Germinal center (tissue), 1 donor: Measurements from ENCODE around the gene CNST.
"Not testable (repeated sequence)": the region's sequence is repeated elsewhere in the genome, so short reads cannot be mapped to it uniquely, and the experiment has no call there.

Experiments
- DNase-seq: peaks from one replicate; pipeline ENCODE4 v3.0.0; 2012; ENCODE audit warnings: mixed read lengths, low spot score

CNST gene

GRCh38 chr1:246618240-246618808 lies 52.1 kb downstream of the CNST start:
- DNase-seq: no peak

DNA sequence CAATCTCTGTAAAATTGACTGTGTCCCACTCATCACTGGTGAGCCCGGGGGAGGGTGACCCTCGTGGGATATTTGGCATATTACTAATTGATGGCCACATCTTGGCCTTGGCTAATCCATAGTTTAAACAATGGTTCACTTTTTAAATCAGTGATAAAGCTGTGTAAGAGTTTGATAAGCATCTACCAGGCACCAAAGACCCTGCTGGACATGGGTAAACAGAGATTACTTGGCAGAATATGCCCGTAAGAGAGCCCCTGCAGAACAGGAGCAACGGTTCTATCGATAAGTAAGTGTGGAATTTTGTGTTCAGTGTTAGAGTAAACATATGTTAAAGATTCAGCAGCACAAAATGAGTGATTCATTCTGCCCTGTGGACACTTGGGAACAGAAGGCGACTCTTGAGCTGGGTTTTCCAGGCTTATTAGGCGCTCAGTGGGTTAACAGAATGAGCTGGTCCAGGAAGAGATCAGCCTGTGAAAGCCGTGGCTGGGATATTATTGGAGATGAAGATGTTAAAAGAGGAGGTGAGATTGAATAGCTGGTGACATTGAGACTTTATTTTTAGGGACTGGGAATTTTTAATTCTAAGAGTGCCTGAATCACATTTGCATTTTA lies 55.9 kb downstream of the CNST start:
- DNase-seq: no peak

DNA sequence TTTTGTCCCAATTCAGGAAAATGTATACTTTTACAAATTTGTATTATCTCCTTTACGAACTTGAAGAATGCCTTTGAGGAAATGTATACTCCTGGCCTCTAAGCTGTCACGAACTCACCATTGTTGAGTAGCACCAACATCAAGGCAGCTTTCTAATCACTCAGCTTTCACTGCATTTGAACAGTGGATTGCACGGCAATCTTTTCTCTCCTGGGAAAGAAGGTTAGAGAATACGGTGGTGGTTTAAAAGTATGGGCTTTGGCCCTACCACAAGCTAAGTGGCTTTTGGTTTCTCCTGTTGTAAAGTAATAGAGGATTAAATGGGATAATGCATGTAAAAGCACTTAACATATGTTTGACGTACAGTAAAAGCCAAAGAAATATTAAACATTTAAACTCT lies 57.8 kb downstream of the CNST start:
- DNase-seq: no peak

GRCh38 chr1:246629030-246629429 lies 62.8 kb downstream of the CNST start:
- no peak for DNase-seq

DNA sequence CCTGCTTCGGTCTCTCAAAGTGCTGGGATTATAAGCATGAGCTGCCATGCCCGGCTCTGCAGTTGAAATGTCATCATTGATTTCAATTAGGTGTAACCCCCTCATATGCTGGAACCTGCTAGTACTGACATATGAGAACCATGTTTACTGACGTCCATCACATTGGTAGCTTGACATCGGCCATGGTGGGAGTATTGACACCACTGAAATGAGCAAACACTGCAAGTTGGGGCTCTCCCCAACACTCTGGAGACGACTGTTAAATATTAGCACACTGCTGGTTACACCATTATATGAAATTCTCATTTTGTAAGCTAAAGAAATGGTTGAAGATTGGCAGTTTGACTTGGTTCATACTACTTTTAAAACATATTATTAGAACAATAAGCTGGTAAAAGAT lies 63.7 kb downstream of the CNST start:
- no peak for DNase-seq

- DNase-seq: no peak
These were observed 65.2 kb downstream of the CNST start for GRCh38 chr1:246631426-246631825.

DNA sequence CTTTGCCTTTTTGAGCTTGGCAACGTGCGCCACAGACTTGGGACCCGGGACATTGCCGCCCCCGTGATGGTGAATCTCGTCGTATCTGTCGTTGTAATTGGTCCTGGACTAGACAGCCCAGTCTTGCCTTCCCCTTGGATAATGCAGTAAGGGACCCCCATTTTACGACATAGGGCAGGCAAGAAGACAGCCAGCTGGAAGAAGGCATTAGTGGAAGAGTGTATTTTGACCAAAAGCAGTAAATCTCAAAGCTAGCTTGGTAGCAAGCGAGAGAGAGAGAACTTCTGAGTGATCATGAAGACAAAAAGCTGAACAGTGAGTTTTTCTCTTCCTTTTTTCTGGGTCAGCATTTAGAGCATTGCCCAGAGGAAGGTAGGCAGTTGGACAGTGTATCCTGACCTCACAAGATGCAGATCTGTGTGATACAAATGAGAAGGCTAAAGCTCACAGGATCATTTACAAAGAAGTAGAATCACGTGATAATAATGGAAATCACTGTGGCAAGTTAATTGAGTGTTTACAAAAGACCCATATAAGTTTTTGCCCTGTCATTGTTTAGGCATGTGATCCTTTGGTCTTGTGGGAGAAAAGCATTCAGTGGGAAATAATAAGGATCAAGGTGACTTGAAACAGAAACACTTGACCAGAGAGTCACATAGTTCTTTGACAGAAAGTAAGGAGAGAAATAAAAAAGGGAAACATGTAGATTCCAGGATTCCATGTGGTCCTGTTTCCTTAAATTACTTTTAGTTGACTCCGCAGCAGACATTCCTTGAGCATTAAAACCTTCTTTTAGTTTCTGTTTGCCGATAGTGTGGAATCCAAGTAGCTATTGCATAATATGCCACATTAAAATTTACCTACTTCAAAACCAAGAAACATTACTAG lies 66.3 kb downstream of the CNST start:
- DNase-seq: no peak

DNA sequence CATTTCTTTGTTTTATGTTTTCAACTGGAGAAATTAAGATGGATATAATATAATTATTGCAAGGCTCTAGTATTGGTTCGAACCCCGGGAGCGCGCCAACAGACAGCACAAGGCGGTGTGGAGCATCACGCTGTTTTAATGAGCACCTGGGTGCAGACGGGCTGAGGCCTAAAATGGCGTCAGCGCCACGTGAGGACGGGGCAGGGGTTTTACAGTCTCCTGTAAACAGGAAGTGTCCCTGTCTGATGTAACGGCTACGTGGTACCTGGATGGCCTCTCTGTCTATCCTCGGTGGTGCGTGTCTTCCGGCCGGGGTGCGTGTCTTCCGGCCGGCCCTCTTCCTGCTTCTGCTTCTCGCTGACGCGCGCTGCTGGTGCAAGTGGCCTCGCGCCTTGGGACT lies 68.4 kb downstream of the CNST start:
- not testable (repeated sequence) for DNase-seq

- DNase-seq: no peak
These were observed 72.8 kb downstream of the CNST start for GRCh38 chr1:246638941-246639655.

- DNase-seq: no peak
These were observed 73.5 kb downstream of the CNST start for GRCh38 chr1:246639732-246640131.

DNA sequence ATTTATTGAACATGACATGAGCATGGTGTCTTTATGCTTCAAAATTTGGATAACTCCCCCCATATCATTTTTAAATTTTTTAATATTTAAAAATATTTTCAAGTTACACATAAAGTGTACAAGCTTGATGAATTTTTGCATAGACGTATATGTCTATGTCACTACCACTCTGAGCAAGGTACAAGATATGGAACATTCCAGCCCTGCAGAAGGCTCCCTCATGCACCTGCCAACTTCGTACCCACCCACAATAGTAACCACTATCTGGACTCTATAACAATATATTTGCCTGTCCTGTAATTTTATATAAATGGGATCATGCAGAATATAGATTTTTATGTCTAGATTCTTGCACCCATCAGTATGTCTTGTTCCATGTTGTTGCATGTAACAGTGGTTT lies 74.5 kb downstream of the CNST start:
- no peak for DNase-seq

DNA sequence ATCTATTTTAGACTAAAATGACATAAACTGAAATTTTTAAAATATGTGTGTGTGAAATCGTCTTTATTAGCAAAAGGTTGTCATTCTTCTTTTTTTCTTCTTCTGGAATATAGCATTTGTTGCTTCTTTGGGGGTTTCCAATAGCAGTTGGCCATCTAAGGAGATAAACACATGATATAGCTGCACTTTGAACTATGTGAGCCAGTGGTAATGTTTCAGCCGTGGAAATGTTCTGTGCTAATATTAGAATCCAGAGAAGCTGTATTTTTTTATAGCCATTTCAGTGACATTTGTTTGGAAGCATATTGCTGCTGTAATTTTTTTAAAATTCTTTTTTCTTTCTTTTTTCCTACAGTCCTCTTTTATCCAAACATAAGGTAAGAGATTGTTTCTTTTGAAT lies 75.1 kb downstream of the CNST start:
- no peak for DNase-seq

DNA sequence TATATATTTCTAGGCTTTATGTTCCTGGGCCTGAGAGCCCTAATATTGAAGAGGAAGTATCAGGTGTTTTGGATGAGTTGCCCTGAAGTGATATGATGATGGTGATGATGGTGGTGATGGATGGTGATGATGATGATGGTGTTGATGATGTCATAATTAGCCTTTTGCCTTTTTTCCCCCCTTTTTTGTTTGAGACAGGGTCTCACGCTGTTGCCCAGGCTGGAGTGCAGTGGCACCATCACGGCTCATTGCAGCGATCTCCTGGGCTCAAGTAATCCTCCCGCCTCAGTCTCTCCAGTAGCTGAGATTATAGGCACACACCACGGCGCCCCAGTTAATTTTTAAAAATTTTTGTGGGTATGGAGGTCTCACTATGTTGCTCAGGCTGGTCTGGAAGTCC lies 76.5 kb downstream of the CNST start:
- no peak for DNase-seq

DNA sequence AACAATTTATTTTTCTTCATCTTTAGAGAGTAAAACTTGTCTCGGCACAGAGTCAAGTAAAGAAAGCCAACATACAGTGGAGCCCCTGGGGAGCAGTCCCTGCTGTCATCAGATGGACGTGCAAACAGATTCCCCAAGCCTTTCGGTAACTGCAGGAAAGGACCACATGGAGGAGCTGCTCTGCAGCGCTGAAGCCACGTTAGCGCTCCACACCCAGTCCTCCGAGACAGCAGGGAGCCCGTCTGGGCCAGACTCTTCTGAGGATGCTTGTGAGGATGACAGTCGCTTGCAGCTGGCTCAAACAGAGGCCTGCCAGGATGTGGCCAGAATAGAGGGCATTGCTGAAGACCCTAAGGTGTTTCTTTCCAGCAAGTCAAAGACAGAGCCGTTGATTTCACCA lies 80.9 kb downstream of the CNST start:
- no peak for DNase-seq

DNA sequence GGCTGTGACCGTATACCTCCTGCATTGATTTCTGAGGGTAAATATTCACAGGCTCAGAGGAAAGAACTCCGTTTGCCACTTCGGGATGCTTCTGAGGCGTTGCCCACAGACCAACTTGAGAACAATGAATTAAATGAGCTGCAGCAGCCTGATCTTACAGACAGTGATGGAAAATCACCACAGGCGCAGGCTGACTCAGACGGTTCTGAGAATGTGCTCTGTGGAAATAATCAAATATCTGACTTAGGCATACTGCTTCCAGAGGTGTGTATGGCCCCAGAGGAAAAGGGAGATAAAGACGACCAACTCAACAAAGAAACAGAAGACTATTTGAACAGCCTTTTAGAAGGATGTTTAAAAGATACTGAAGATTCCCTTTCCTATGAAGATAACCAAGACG lies 81.3 kb downstream of the CNST start:
- no peak for DNase-seq

- DNase-seq: peak; percentile 31
These were observed 84.9 kb downstream of the CNST start for GRCh38 chr1:246651012-246651695.

DNA sequence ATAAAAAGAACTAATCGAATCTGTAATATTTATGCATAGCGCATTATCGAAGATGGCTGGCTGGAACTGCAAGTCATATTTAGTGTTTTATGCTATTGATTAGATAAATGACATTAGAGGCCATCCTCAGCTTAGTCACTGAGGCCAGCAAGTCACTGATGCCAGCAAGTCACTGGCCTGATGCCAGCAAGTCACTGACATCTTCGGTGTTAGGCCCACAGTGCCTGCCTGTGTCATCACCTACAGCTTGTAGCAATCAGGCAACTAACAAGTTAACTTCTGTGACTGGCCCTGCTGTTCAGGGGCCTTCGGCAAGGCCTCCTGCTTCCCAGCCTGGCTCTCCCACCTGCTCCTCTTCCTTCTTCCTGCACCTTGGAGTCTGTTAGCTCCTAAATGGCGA lies 92.3 kb downstream of the CNST start:
- DNase-seq: no peak

DNA sequence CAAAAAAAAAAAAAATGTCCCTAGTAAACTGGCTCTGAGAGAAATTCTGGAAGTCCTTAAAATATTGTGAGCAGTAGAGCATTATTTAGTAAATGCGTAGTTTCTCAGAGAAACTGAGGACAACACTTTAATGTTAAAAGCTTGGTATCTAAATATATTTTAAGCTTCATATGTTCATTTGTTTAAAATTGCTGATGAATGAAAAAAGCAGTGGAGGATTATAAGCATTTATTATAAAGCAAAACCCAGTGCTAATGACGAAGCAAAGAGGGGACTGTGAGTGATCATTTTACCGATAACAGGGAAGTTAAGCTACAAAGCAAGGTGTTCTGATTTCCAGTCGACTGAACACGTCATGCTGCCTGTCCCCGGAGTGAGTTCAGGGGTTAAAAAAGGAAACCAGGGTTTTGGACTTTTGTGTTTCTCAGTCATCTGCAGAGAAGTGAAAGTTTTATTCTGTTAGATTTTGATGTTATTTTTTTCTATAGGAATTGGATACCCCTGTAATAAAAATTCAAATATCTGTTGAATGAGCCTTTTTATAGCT lies 93.4 kb downstream of the CNST start:
- DNase-seq: peak; percentile 79

DNA sequence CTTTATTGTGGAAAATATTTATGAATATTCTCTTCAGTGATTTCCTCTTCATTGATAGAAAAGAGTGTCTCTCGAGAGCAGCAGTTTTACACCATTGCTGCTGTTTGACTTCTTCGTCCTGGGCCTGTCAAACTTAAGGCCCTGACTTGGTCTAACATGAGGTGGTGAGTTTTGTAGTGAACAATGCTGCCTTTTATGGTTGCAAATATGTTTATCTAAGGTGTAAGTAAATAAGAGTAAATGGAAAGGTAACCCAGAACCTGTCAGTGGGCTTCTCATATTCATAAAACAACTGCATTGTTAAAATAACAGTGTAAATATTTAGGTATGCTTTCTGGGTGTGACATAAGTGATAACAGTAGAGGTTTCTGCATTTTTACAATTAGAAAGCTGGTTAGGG lies 95.2 kb downstream of the CNST start:
- no peak for DNase-seq

DNA sequence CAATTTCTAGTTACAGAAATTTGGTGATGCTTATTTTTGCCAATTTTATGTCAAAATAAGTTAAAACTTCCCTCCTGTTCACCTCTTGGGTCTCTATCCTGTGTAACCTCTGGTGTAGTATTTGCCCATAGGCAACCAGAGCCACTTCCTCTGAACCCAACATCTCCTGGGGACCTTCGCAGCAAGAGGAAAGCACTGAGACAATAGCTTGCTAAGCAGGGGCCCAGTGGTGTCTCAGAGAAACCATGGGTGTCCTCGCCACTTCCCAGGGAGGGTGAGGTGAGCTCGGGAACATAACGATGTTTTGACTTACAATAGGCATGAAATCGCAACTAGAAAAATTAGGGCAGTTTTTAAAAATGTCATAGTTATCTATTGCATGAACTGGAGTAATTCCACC lies 101.5 kb downstream of the CNST start:
- no peak for DNase-seq

- no peak for DNase-seq
These were observed 103.4 kb downstream of the CNST start for GRCh38 chr1:246669659-246670058.

DNA sequence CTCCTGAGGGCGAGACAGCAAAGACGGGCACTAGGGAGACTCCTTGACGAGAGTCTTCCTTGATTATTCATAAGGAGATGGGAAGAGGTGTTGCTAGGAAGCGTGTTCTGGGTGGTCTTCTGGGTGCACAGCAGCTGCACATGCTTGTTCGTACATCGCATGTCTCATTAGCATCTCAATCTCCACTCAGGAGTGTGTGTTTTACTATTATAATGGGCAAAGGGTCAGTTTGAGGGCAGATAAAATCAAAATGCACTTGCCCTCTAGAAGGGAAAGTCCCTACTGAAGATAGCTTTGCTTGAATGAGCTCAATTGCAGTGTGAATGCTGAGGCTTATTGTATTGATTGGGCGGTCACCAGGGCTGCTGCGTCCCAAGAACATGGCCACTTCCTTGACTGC lies 107.8 kb downstream of the CNST start:
- DNase-seq: no peak
